NCI-H82 (cell line): ENCODE data around the gene PIGL.
A peak's percentile ranks its signal among the peaks of the same experiment; 100 is the strongest.
"Not testable (repeated sequence)": the region's sequence is repeated elsewhere in the genome, so short reads cannot be mapped to it uniquely, and the experiment has no call there.

Experiments used
- DNase-seq: peaks from one replicate; lab custom pipeline; 2025; lab: John Stamatoyannopoulos, UW

PIGL gene

GRCh38 chr17:16273929-16274339, 56.9 kb downstream of the PIGL start:
- DNase-seq = no peak

GRCh38 chr17:16275024-16275423, 58.0 kb downstream of the PIGL start:
- DNase-seq = no peak

- DNase-seq = no peak
Measured at GRCh38 chr17:16277163-16277562, 60.2 kb downstream of the PIGL start.

GRCh38 chr17:16281351-16281750, 64.3 kb downstream of the PIGL start:
- no peak for DNase-seq

GRCh38 chr17:16282522-16282921, 65.5 kb downstream of the PIGL start:
- no peak for DNase-seq

- DNase-seq = no peak
Measured at GRCh38 chr17:16283705-16284104, 66.7 kb downstream of the PIGL start.

- DNase-seq = no peak
Measured at GRCh38 chr17:16285646-16286008, 68.6 kb downstream of the PIGL start.

- no peak for DNase-seq
Measured at GRCh38 chr17:16286009-16286946, 69.3 kb downstream of the PIGL start.

GRCh38 chr17:16286947-16287562, 70.0 kb downstream of the PIGL start:
- peak; percentile 21 for DNase-seq

- DNase-seq = no peak
Measured at GRCh38 chr17:16287563-16288027, 70.6 kb downstream of the PIGL start.

GRCh38 chr17:16288860-16289571, 72.0 kb downstream of the PIGL start:
- DNase-seq = no peak

GRCh38 chr17:16293931-16294330, 76.9 kb downstream of the PIGL start:
- no peak for DNase-seq

GRCh38 chr17:16294560-16294959, 77.5 kb downstream of the PIGL start:
- no peak for DNase-seq

- not testable (repeated sequence) for DNase-seq
Measured at GRCh38 chr17:16296072-16296471, 79.1 kb downstream of the PIGL start.

- DNase-seq = no peak
Measured at GRCh38 chr17:16297367-16298139, 80.5 kb downstream of the PIGL start.

GRCh38 chr17:16298140-16298662, 81.2 kb downstream of the PIGL start:
- DNase-seq = no peak

GRCh38 chr17:16300554-16300953, 83.5 kb downstream of the PIGL start:
- no peak for DNase-seq

- no peak for DNase-seq
Measured at GRCh38 chr17:16301963-16302855, 85.2 kb downstream of the PIGL start.

- no peak for DNase-seq
Measured at GRCh38 chr17:16302856-16303255, 85.8 kb downstream of the PIGL start.

GRCh38 chr17:16304830-16305229, 87.8 kb downstream of the PIGL start:
- peak; percentile 71 for DNase-seq

- DNase-seq = no peak
Measured at GRCh38 chr17:16306211-16306610, 89.2 kb downstream of the PIGL start.
